ENCODE data around the gene FAM124B. TPM values are rescaled to one million over a fixed set of nuclear protein-coding genes. Genes with fewer than 3 reads are reported as not detected.
"Not testable (repeated sequence)": the region's sequence is repeated elsewhere in the genome, so short reads cannot be mapped to it uniquely, and the experiment has no call there.

Gene FAM124B
- total RNA-seq, 1 donor from 2014 or later = 10.1 TPM

DNA sequence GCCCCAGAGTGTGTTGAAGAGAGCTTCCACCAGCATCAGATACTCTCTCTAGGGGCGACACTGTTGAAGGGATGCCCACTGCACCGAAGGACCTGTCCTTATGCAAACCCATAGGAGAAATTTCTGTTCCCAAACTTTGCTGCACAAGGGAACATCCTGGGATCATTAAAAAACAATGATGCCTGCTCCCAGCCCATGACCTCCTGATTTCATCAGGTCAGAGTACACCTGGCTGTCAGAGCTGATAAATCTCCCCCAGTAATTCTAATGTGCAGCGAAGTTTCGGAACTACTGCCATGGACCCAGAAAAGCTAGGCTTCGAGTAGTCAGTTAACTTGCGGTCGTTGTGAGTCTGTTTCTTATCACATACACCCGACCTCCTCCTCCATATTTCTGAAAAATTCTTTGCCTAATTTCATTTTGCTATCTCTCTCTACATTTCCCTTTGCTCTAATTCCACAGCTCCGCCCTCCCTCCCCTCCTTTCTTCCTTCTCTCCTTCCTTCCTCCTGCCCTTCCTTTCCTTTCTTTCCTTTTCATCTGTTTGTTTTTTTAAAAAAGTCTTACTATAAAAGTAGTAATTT lies 18.8 kb downstream of the FAM124B start:
- no peak for DNase-seq (ENCODE audit: low spot score)

DNA sequence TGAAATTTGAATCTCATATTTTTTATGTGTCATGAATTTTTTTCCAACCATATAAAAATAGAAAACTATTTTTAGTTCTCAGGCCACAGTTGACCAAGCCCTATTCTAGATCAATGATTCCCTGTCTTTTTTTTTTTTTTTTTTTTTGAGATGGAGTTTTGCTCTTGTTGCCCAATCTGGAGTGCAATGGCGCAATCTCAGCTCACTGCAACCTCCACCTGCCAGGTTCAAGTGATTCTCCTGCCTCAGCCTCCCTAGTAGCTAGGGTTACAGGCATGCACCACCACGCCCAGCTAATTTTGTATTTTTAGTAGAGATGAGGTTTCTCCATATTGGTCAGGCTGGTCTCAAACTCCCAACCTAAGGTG lies 19.6 kb downstream of the FAM124B start:
- not testable (repeated sequence) for DNase-seq (ENCODE audit: low spot score)

DNA sequence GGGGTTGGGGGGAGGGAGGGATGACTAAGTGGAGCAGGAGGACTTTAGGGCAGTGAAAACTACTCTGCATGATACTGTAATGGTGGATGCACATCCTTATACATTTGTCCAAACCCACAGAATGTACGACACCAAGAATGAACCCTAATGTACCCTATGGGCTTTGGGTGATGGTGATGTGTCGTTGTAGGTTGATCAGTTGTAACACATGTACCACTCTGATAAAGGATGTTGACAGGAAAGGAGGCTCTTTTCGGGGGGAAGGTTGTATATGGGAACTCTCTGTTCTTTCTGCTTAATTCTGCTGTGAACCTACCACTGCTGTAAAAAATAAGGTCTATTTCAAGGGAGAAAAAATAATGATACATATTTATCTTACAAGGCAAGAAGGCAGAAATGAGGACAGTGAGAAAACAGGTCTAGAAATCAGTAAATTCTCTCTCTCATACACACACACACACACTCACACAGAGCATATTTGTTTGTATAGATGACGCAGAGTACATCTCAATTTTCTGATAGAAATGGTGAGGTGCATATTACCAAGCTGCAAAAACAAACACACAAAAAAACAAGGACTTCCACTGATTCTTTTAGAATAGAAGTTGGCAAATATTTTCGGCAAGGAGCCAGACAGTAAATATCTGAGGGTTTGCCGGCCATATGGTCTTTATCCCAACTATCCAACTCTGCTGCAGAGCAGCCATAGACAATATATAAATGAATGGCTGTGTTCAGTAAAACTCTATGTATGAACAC lies 20.2 kb downstream of the FAM124B start:
- peak; percentile 77 for DNase-seq (ENCODE audit: low spot score)

DNA sequence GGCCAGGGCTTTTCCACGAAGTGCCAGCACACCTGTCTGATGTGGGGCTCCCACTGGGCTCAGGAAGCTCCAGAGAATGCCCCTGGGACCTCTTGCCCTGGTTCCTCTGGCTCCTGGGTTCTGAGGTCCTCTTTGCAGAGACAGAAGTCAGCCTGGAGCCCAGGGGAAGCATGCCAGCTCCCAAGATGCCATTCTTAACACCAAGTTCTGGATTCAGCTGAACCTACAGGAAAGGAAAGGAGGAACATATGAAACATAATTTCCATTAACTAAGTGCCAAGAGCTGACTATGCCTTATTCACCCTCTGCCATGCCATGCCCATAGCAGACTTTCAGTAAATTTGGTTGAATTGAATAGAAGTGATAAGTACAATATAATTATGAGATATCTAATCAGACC lies 21.9 kb downstream of the FAM124B start:
- DNase-seq (ENCODE audit: low spot score) = no peak

DNA sequence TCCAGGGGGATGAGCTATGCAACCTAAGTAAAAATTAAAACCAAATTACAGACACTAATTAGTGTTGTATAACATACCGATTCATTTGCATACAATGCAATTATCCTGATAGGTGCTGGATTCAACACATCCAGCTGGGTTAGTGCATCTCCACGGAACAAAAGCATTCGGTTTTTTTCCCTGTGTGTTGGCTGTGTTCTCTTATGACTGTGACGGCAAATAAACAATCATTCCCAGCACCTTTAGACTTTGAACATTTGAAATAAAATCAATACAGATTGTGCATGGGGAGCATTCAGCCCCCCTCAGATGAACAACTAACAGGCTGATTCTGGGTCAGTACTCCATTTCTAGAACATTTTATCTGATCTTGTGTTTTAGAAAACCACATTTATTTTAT lies 22.7 kb downstream of the FAM124B start:
- no peak for DNase-seq (ENCODE audit: low spot score)

DNA sequence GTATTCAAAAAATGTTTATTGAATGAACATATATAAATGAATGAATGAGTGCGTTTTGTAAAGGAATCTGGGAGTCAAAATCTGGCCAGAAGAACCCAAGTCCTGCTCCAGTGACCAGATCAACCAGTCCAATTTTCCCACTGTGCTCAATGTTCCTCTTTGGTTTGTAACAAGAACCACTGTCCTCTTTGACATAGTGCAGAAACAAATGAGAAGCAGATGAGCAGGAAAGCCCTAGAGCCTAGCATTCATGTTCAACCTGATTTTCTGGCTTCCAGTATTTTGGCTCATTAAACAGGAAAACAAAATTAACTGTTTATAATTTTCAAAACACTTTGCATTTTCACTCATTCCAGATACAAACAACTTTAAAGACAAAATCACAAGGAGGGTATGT lies 23.2 kb downstream of the FAM124B start:
- DNase-seq (ENCODE audit: low spot score) = peak; percentile 32

DNA sequence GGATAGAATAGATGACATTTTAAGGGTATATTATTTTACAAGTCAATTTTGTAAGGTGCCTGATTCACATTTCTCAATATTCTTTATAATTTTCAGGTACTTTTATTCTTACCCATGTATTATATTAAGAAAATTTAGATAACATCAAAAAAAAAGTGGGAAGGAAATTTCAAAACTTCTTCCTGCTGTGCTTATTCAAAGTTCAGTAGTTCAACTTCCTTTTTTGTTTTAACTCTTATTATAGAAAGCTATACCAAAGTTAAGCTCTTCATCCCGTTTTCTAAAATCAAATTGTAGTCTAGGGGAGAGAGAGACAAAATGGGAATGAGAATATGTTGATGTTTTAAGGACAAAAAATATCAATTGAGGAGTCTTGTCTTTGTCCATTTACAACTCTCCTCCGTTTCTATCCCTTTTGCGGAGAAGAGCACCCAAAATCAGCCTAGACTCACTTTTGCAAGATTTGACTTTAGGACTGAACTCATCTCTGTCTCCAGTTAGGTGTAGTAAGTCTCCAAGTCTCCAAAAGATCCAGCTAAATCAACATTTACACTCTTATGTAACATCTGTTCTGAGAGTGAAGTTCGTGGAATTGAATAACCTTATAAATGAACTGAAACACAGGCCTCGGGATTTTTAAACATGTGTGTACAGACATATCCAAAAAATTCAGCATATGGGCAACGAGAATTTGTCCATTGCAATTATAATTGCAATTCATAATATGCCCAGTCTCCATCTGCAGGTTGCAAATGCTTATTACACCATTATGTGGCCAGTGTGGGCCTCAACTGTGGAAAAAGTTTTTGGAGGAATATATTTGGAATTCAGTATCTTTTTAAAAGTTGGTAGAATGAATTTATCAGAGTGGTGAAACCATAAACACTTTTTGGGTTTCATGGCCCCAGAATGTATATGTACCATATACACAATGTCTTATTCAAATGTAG lies 23.9 kb downstream of the FAM124B start:
- DNase-seq (ENCODE audit: low spot score) = no peak

DNA sequence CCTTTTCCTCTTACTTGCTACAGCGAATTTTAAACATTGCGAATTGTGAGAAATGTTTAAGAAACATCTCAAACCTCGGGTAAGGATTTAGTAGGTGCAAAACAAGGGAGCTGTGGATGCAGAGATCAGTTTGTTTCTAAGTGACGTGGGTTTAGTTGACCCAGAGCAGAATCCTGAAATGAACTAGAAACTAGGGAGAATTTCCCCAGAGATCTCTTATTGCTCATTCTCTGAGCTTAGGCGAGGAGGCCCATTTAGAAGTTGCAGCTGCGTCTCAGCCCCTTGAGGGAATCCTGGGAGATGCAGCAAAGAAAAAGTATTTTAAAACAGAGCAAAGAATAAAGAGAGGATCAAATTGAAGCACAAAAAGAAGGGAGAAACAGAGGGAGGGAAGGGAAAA lies 29.3 kb downstream of the FAM124B start:
- no peak for DNase-seq (ENCODE audit: low spot score)

DNA sequence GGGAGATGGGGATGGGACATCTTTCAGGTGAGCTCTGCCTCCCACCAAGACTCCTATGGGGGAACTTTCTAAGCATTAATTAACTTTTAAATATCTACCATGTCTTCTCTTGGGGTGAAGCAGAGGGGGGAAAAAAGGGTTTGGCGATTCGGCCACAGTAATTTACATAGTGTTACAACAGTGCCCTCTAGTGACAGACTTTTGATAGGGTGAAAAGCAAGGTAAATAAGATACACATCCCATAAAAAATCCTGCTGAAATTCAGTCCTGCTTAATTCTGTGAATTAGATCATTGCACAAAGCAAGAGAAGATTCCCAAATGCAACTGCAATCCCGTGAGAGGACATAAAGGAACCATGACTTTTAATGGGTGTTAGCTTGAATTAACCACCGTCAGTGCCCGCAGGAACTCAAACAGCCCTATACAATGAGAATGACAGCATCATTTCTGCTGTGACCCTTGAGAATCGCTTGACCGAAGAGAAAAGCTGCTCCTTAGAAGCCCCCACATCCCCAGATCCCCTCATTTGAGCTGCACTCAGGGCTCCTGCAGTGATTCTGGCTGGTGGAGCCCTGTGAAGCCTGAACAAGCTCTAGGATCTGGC lies 32.8 kb downstream of the FAM124B start:
- DNase-seq (ENCODE audit: low spot score) = peak; percentile 24

DNA sequence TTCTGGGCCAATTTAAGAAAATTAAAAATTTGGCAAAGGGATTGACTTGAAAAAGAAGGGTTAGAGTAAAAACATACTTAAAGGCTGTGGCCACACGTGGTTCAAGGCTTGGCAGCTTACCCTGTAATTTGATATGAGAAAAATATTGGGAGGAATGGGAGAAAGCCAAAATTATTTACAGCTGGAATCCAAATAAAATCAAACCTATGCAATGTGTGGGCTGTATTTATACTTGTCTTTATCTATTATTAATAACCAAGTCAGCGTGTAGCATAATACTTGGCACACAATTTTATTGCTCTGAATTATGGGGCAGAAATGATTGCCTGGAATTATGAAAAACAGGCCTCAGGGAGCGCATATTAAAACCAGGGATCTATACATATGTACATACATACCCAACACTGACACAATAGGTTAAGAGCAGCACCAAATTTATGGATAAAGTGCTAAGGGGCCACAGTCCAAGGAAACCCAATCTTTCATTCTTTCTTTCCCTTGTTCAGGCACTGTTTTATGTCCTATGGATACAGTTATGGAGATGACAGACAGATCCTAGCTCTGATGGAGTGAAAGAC lies 35.6 kb downstream of the FAM124B start:
- no peak for DNase-seq (ENCODE audit: low spot score)

DNA sequence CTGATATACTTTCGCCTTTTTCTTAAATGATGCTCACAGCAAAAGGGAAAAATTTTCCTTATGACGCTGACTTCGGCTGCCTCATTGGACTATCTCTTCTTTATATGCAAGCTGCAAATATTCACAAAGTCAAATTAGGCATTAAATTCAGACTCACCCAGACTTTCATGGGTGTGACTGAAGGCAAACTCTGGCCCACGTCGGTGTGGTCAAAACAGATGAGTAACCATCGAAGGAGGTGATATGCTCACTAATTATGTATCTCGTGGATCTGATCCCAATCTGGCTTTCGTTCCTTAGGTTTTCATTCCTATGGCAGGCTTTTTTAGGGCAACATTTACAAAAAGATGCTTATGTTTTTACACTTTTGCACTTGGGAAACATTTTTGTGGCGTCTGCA lies 36.6 kb downstream of the FAM124B start:
- no peak for DNase-seq (ENCODE audit: low spot score)

DNA sequence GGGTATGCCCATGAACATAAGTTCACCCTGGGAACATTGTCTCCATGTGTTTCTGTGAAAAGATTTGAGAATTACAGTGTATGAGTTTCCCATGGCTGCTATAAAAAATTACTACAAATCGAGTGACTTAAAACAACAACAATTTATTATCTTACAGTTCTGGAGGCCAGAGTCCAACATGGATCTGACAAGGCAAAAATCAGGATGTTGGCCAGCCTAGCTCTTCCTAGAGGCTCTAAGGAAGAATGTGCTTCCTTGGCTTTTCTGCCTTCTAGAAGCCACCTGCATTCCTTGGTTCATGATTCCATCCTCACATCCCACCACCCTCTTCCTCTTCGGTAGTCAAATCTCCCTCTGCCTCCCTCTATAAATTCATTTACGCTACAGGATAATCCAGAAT lies 38.6 kb downstream of the FAM124B start:
- no peak for DNase-seq (ENCODE audit: low spot score)

DNA sequence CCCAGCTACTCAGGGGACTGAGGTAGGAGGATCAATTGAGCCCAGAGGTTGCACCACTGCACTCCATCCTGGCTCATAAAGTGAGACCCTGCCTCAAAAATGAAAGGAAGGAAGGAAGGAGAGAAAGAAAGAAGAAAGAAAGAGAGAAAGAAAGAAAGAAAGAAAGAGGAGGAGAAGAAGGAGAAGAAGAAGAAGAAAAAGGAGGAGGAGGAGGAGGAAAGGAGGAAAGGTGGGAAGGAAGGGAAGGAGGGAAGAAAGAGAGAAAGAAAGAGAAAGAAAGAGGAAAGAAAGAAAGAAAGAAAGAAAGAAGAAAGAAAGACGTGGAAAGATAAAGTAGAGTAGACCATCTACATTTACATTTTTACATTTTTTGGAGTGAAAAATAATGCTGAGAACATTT lies 39.8 kb downstream of the FAM124B start:
- DNase-seq (ENCODE audit: low spot score) = no peak

DNA sequence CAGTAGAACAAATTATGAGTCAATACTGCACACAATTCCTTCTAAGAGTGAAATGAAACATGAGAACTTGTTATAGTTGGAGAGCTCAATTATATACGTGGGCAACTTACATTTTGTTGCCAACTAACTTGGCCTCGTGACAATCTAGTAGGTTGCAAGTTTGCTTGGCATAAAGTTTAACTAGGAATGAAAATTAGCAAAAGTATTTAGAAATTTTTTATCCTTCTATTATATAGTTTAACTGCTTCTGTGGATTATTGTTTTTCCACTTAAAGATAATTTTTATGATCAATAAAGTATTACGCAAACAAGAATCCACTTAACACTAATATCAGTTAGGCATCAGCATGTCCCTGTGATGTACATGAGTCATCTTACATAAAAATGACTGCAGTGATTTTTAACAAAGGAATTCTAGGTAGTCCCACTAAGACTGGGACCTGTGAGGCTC lies 41.1 kb downstream of the FAM124B start:
- DNase-seq (ENCODE audit: low spot score) = no peak

DNA sequence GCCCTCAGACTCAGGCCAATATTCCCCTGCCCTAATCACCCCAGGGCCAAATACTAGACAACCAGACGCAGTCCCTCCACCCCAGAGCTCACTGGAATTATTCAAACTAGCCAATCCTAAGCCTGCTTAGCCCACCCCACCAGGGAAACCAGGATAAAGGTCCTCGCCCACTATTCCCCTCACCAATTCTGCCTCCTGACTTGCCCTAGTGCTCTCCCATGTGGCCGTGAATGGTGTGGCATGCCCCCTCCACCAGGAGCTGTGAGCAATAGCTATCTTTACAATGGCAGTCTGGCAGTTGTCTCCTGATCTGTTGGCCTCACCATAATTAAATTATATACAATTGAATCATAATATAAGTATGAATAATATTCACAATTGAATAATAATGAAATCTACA lies 42.3 kb downstream of the FAM124B start:
- DNase-seq (ENCODE audit: low spot score) = no peak

DNA sequence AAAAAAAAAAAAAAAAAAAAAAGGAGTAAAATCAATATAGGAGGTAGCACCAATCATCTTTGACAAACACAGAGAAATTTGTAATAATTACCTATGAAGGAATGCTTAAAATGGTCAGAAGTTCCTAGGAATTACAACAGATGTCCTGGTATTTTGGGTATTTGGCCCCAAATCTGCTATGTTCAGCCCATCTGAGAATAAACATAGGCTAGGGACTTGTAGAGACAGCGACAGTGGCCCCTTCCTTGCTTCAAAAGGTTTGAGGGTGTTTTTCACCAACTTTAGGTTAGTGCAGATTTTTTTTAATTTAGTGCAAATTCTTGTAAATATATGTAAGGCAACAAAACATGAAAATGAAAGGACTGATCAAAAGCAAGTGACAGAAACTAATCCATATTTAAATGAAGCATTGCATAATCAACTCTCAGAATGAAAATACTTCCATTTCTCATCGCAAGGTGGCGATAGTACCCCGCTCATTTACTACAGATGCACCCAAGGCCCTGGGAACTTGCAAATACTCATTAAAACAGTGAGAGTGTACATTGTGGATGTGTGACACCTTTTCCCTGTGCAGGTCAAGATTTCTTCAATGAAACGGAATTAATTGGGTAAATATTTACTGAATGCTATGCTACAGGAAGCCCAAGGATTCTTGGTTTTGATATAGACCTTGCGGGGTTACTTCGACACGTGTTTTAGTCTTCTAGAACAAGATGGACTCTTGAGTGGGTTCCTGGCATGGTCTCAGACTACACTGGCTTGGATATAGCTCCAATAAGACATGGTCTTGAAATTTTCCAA lies 44.6 kb downstream of the FAM124B start:
- peak; percentile 59 for DNase-seq (ENCODE audit: low spot score)

DNA sequence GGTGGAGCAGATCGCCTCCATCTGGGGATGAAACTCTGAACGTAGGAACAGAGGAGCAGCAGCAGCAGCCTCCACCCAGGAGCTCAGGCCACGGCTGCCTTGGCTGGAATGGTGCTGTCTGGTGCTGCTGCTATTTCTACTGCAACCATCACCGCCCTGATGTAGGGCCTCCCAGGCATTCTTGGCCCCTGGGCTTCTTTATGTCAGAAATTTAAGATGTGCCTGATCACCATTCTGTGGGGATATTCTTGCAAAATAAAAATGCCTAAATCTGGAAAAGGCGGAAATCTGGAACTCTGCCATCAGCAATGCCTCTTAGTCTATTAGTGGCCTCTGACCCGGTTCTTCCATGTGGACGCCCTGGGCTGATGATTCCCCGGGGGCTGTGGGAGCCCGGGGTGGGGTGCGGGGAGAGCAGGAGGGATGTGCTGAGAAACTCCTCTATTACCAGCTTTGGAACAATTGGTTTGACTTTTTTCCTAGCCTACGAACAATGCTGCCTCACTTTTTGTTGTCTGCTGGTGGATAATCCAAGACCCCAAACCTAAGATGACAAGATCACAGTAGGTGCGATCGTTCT lies 47.2 kb downstream of the FAM124B start:
- no peak for DNase-seq (ENCODE audit: low spot score)

DNA sequence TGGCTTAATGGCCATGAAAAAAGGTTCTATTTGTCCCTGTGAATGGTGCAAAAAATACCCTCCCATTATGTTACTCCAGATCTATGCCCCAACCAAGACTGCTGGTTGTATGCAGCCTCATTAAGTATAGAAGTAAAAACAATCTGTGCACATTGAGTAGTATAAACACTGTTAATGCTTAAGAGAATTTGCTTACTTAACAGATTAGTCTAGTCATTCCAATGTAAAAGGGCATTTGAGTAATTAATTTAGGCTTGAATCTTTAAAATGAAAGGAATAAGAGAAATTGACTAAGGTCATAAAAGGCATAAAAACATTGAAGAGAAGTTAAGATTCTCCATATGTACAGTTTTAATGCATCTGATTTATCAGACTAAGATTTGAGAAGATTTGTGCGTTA lies 51.2 kb downstream of the FAM124B start:
- no peak for DNase-seq (ENCODE audit: low spot score)

DNA sequence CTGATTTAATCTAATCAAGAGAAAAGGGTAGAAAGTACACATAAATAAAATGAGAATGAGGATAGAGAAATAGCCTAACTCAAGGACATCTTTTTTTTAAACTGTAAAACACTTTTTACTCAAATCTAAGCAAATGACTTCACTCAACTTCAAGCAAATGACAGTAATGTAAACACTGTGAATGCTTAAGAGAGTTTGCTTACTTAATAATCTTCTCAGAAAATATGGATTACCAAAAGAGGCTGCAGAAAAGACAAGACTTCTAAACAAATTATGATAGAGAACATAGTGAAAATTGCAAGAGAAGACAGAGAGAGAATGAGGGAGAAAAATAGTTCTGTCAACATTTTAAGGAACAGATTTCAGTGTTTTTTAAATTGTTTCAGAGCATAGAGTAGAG lies 52.5 kb downstream of the FAM124B start:
- no peak for DNase-seq (ENCODE audit: low spot score)
